RWPE2 (cell line): ENCODE measurements around the gene IQUB.
"Not testable (repeated sequence)": the region's sequence is repeated elsewhere in the genome, so short reads cannot be mapped to it uniquely, and the experiment has no call there.

Experiments
- ATAC-seq: fragments of 200-7000 bp; cut with Tn5 transposase; 3 replicates; pipeline ENCODE4 v1.9.1; 2021; ENCODE audit warnings: low read depth
- DNase-seq: peaks from one replicate; pipeline ENCODE4 v3.0.0-alpha.2; 2020; ENCODE audit warnings: low spot score
- H3K27ac ChIP-seq: fragments of 450-650 bp; 2 replicates; pipeline ENCODE4 v1.5.1; 2017; ENCODE audit warnings: mild to moderate bottlenecking; ENCODE audit not compliant: poor library complexity, severe bottlenecking
- H3K27me3 ChIP-seq: fragments of 250-450 bp; sonication (Bioruptor Pico); 2 replicates; pipeline ENCODE4 v1.5.1; 2021; ENCODE audit warnings: mild to moderate bottlenecking, moderate library complexity; ENCODE audit not compliant: insufficient read depth, poor library complexity, severe bottlenecking
- H3K36me3 ChIP-seq: fragments of 250-450 bp; sonication (Bioruptor Pico); 2 replicates; pipeline ENCODE4 v1.5.1; 2020; ENCODE audit warnings: low read depth, mild to moderate bottlenecking, moderate library complexity
- H3K4me1 ChIP-seq: fragments of 250-450 bp; sonication (Bioruptor Pico); 2 replicates; pipeline ENCODE4 v1.5.1; 2021; ENCODE audit warnings: mild to moderate bottlenecking, moderate library complexity; ENCODE audit not compliant: insufficient read depth, poor library complexity, severe bottlenecking
- H3K4me3 ChIP-seq: fragments of 250-450 bp; sonication (Bioruptor Pico); 2 replicates; pipeline ENCODE4 v1.5.1; 2021; ENCODE audit warnings: mild to moderate bottlenecking, moderate library complexity; ENCODE audit not compliant: severe bottlenecking
- H3K9me3 ChIP-seq: fragments of 250-450 bp; sonication (Bioruptor Pico); 2 replicates; pipeline ENCODE4 v1.5.1; 2021; ENCODE audit warnings: mild to moderate bottlenecking, moderate library complexity; ENCODE audit not compliant: severe bottlenecking
- CTCF ChIP-seq: fragments of 450-650 bp; IDR thresholded peaks from one replicate; pipeline ENCODE4 v1.5.1; 2017; ENCODE audit warnings: mild to moderate bottlenecking, moderate library complexity; ENCODE audit not compliant: poor library complexity, severe bottlenecking

Gene IQUB

DNA sequence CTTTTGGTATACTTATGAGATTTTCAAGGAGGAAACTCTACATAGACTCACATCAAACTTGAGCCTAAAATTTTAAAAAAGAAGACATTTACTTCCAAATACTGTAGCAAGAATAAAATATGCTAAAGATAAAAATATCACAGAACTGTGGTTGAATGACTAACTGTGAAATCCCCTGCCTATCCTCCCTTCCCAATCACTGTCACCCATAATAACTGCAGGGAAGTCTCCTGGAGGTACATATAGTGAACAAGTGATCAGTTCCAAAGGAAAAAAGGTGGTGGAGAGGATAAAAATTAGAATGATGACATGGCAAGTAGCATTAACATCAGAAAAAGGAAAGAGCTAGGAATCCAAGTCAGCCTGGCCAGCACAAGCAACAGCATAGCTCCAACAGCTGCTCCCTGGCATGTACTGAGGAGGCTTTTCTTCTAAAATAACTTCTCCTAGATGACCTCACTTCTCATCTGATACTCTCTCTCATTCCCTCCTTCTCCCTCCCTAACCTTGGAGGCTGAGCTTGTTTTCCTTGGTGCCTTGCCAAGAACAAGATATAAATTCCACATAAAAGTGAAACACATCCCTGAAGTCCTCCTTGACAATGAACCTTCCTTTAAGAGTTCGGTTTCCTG, 124.0 kb downstream of the IQUB start:
- ATAC-seq (peak; percentile 81), DNase-seq (no peak)
- Histone ChIP-seq H3K4me1 (no peaks in the 10 kb centered on the region), H3K27me3 (no peaks in the 10 kb centered on the region), H3K27ac (no peak overlapping the region), H3K9me3 (no peaks in the 10 kb centered on the region), H3K36me3 (no peaks in the 10 kb centered on the region), H3K4me3 (no peak overlapping the region)
- no peak for TF ChIP-seq CTCF

GRCh38 chr7:123407951-123408350, 126.4 kb downstream of the IQUB start:
- DNase-seq, H3K27ac ChIP-seq, H3K4me3 ChIP-seq, ATAC-seq, H3K27me3 ChIP-seq, H3K4me1 ChIP-seq, H3K36me3 ChIP-seq, H3K9me3 ChIP-seq: not testable (repeated sequence)
